HepG2 (cell line): ENCODE results near the gene USB1. TPM values are rescaled to one million over a fixed set of nuclear protein-coding genes. Genes with fewer than 3 reads are reported as not detected.

Experiments
- ADNP ChIP-seq: sonication (generic); formaldehyde crosslinking; IDR thresholded peaks from 2 replicates; pipeline ENCODE4 v1.4.0; 2020; ENCODE audit warnings: missing genetic modification reagents
- ATAD3A ChIP-seq: sonication (generic); formaldehyde crosslinking; IDR thresholded peaks from 2 replicates; pipeline ENCODE4 v1.4.0; 2020; ENCODE audit warnings: missing genetic modification reagents
- ATF7-NPFF ChIP-seq: sonication (generic); formaldehyde crosslinking; IDR thresholded peaks from 2 replicates; pipeline ENCODE4 v1.8.1; 2023; ENCODE audit warnings: mild to moderate bottlenecking, low read depth, missing genetic modification reagents, moderate library complexity
- CEBPG ChIP-seq: IDR thresholded peaks from 2 replicates; pipeline ENCODE4 v1.6.1; 2016
- GFI1 ChIP-seq: sonication (generic); formaldehyde crosslinking; IDR thresholded peaks from 2 replicates; pipeline ENCODE4 v1.5.0; 2020; ENCODE audit warnings: missing genetic modification reagents, mild to moderate bottlenecking, borderline replicate concordance
- KDM6A ChIP-seq: IDR thresholded peaks from 2 replicates; pipeline ENCODE4 v1.6.1; 2016; ENCODE audit warnings: low read depth
- MATR3 ChIP-seq: sonication (generic); formaldehyde crosslinking; IDR thresholded peaks from 2 replicates; pipeline ENCODE4 v1.4.0; 2020; ENCODE audit warnings: missing genetic modification reagents
- RAD51 ChIP-seq: fragments of 450-650 bp; IDR thresholded peaks from 2 replicates; pipeline ENCODE4 v1.6.1; 2016; ENCODE audit warnings: borderline replicate concordance
- RELA ChIP-seq: sonication (generic); formaldehyde crosslinking; IDR thresholded peaks from 2 replicates; pipeline ENCODE4 v1.4.0; 2020; ENCODE audit warnings: missing genetic modification reagents
- STAT6 ChIP-seq: sonication (generic); formaldehyde crosslinking; IDR thresholded peaks from 2 replicates; pipeline ENCODE4 v1.4.0; 2020; ENCODE audit warnings: missing genetic modification reagents, mild to moderate bottlenecking, borderline replicate concordance
- TAF15 ChIP-seq: fragments of 200-400 bp; formaldehyde crosslinking; IDR thresholded peaks from one replicate; pipeline ENCODE4 v1.6.1; 2018; ENCODE audit warnings: mild to moderate bottlenecking, low read depth, low read length; ENCODE audit not compliant: poor library complexity, severe bottlenecking
- TSC22D2 ChIP-seq: sonication (generic); formaldehyde crosslinking; IDR thresholded peaks from 2 replicates; pipeline ENCODE4 v1.5.1; 2020; ENCODE audit warnings: missing genetic modification reagents, mild to moderate bottlenecking, borderline replicate concordance
- ZBTB46 ChIP-seq: sonication (generic); formaldehyde crosslinking; IDR thresholded peaks from 2 replicates; pipeline ENCODE4 v1.4.0; 2020; ENCODE audit warnings: mild to moderate bottlenecking, missing genetic modification reagents, borderline replicate concordance
- ZBTB8A ChIP-seq: sonication (generic); formaldehyde crosslinking; IDR thresholded peaks from 2 replicates; pipeline ENCODE4 v1.4.0; 2020; ENCODE audit warnings: mild to moderate bottlenecking, low read depth, missing genetic modification reagents, borderline replicate concordance
- ZNF331 ChIP-seq: sonication (generic); formaldehyde crosslinking; IDR thresholded peaks from 2 replicates; pipeline ENCODE4 v1.4.0; 2020; ENCODE audit warnings: missing genetic modification reagents
- ZNF513 ChIP-seq: sonication (generic); formaldehyde crosslinking; conservative IDR thresholded peaks from 2 replicates; pipeline ENCODE4 v1.5.0; 2020; ENCODE audit warnings: missing genetic modification reagents
- ZNF574 ChIP-seq: sonication (generic); formaldehyde crosslinking; IDR thresholded peaks from 2 replicates; pipeline ENCODE4 v1.4.0; 2020; ENCODE audit warnings: missing genetic modification reagents
- ZNF598 ChIP-seq: sonication (generic); formaldehyde crosslinking; IDR thresholded peaks from 2 replicates; pipeline ENCODE4 v1.5.1; 2020; ENCODE audit warnings: mild to moderate bottlenecking, missing genetic modification reagents, borderline replicate concordance
- ZNF784 ChIP-seq: sonication (generic); formaldehyde crosslinking; IDR thresholded peaks from 2 replicates; pipeline ENCODE4 v1.5.1; 2020; ENCODE audit warnings: missing genetic modification reagents, mild to moderate bottlenecking, borderline replicate concordance
- polyA plus RNA-seq, 8 experiments: library from polyadenylated mRNA; depleted of rRNA in 3 of 8; stranded (reverse) in 7 of 8; unstranded in 1 of 8; fragments of >200 nt; fragmentation: Illumina TruSeq in 4 of 8; extraction: Trizol in 4 of 8; gene quantifications; 2 replicates each; pipeline versions ENCODE4 v1.2.1 to v1.2.3, GENCODE V29; 2011 to 2016; ENCODE audit warnings: low read depth in 4 of 8, missing spikeins in 1 of 8, mixed read lengths in 1 of 8; ENCODE audit not compliant: insufficient read depth in 1 of 8
- total RNA-seq, 5 experiments: library from RNA; depleted of rRNA; stranded (reverse); fragments of >200 nt; fragmentation: Illumina TruSeq; extraction: Trizol; gene quantifications; 2 replicates each; pipeline ENCODE4 v1.2.3, GENCODE V29; 2016; ENCODE audit warnings: low read depth in 1 of 5

The USB1 gene
- total and polyA plus RNA-seq, 2 of the 13 experiments (the other 11 are each of a cell fraction or from before 2014, with no cell fraction given) = 16.7 to 65.4 TPM

GRCh38 chr16:58024486-58025350 is 23.5 kb downstream of the USB1 start (continued):
- peak; percentile 90 for TF ChIP-seq ZNF574 (CRISPR knock-in tag)
- no peak for TF ChIP-seq ATAD3A
- TF ChIP-seq KDM6A = peak; percentile 93
- no peak for TF ChIP-seq ADNP
- peak; percentile 36; the same call in 1 of the 2 replicates for TF ChIP-seq ZNF784 (CRISPR knock-in tag)
- TF ChIP-seq ATF7-NPFF (CRISPR knock-in tag) = peak; percentile 90
- TF ChIP-seq ZNF331 (CRISPR knock-in tag) = peak; percentile 79; the same call in 1 of the 2 replicates
- 0 out of 2 replicates have a peak, but pooled peaks have one; percentile 79 for TF ChIP-seq ZNF598 (CRISPR knock-in tag)
- TF ChIP-seq ZBTB8A (CRISPR knock-in tag) = no peak; the same call in 1 of the 2 replicates
- TF ChIP-seq CEBPG = peak; percentile 89
- no peak for TF ChIP-seq RAD51
- no peak for TF ChIP-seq MATR3
- 0 out of 2 replicates have a peak, but pooled peaks have one; percentile 50 for TF ChIP-seq TSC22D2 (CRISPR knock-in tag)
- TF ChIP-seq TAF15 = no peak
- TF ChIP-seq GFI1 (CRISPR knock-in tag) = peak; percentile 52; the same call in 1 of the 2 replicates
- TF ChIP-seq ZNF513 (CRISPR knock-in tag) = no peak
- no peak for TF ChIP-seq RELA (CRISPR knock-in tag)
- TF ChIP-seq ZBTB46 (CRISPR knock-in tag) = peak; percentile 26; the same call in 1 of the 2 replicates
- no peak for TF ChIP-seq STAT6 (CRISPR knock-in tag)
